Measurements from ENCODE around the gene ZBTB8OS. TPM values are rescaled to one million over a fixed set of nuclear protein-coding genes. Genes with fewer than 3 reads are reported as not detected.
"Not testable (repeated sequence)": the region's sequence is repeated elsewhere in the genome, so short reads cannot be mapped to it uniquely, and the experiment has no call there.

The ZBTB8OS gene
- total and polyA plus RNA-seq, 9 donors = 20.1 to 37.0 (median 25.5) TPM

DNA sequence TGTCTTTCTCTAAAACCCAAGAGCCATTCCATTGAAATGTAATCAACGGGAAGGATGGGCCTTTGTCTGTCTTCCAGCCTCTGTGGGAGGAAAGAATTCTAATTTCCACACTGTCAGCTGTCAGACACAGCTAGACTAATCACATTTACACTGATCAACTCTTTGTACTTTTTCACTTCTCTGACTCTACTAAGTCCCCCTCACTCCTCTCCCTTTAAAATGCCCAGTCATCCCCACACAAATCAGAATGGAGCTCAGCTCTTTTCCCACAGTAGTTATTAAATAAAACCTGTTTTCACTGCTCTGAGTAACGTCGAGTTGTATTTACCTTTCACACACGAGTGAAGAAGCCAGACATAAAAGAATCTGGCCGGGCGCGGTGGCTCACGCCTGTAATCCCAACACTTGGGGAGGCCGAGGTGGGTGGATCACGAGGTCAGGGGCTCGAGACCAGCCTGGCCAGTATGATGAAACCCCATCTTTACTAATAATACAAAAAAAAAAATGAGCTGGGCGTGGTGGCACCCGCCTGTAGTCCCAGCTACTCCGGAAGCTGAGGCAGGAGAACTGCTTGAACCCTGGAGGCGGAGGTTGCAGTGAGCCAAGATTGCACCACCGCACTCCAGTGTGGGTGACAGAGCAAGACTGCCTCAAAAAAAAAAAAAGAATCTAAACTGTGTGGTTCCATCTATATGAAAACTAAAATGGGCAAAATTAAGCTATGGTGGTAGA lies 13.3 kb downstream of the ZBTB8OS start:
- Histone ChIP-seq H3K9me3 (no peaks in the 10 kb centered on the region), H3K4me3 (no peak overlapping the region), H3K27me3 (no peaks in the 10 kb centered on the region), H3K36me3 (no peaks in the 10 kb centered on the region), H3K4me1 (ENCODE audit: insufficient read depth) (no peaks in the 10 kb centered on the region), H3K27ac (no peak overlapping the region)
- no peak for DNase-seq
- TF ChIP-seq POLR2A (IDR thresholded peaks at IDR 0.05) (no peak), EP300 (IDR thresholded peaks at IDR 0.05) (no peak)
- TF ChIP-seq, protein P1, sequence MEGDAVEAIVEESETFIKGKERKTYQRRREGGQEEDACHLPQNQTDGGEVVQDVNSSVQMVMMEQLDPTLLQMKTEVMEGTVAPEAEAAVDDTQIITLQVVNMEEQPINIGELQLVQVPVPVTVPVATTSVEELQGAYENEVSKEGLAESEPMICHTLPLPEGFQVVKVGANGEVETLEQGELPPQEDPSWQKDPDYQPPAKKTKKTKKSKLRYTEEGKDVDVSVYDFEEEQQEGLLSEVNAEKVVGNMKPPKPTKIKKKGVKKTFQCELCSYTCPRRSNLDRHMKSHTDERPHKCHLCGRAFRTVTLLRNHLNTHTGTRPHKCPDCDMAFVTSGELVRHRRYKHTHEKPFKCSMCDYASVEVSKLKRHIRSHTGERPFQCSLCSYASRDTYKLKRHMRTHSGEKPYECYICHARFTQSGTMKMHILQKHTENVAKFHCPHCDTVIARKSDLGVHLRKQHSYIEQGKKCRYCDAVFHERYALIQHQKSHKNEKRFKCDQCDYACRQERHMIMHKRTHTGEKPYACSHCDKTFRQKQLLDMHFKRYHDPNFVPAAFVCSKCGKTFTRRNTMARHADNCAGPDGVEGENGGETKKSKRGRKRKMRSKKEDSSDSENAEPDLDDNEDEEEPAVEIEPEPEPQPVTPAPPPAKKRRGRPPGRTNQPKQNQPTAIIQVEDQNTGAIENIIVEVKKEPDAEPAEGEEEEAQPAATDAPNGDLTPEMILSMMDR (IDR thresholded peaks at IDR 0.05) = no peak
- WGBS, 3 donors = 88 to 93% (median 89%) methylated on average over 16 of the region's 16 CpGs
- intact Hi-C loops (cut with DNase I) = no loop called here

- DNase-seq = no peak
- no peak for TF ChIP-seq POLR2A (IDR thresholded peaks at IDR 0.05)
- Histone ChIP-seq H3K9me3 (no peaks in the 10 kb centered on the region), H3K4me1 (ENCODE audit: insufficient read depth) (no peaks in the 10 kb centered on the region), H3K27ac (no peak overlapping the region), H3K27me3 (no peaks in the 10 kb centered on the region), H3K4me3 (no peak overlapping the region), H3K36me3 (no peaks in the 10 kb centered on the region)
- intact Hi-C loops (cut with DNase I) = no loop called here
- 95 to 99% (median 97%) methylated on average over 8 of the region's 8 CpGs for WGBS, 3 donors
Measured at GRCh38 chr1:32635508-32636277, 14.7 kb downstream of the ZBTB8OS start.

DNA sequence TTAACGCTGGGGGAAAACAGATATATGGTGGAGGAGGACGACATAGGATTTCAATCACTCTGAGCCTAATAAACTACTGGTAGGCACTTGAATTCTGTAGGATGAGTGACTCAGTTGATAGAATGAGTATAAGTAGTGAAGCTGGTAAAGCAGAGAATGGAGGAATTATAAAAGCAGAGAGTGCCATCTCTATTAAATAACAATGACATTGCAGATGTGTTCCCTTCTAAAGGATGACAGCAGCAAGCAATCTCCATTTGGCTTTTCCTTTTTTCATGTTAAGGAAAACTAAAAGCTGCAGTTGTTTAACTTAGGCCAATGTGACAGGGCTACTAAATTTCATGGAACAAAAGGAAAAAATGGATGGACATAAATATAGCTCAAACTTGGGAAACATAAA lies 17.5 kb downstream of the ZBTB8OS start:
- no peaks in the 10 kb centered on the region for H3K4me1 ChIP-seq (ENCODE audit: insufficient read depth)
- TF ChIP-seq EP300 (IDR thresholded peaks at IDR 0.05) (no peak), POLR2A (IDR thresholded peaks at IDR 0.05) (no peak)
- TF ChIP-seq, protein P1 (IDR thresholded peaks at IDR 0.05) = no peak
- intact Hi-C loops (cut with DNase I) = no loop called here
- H3K36me3 ChIP-seq = no peaks in the 10 kb centered on the region
- H3K4me3 ChIP-seq = no peak overlapping the region
- H3K27ac ChIP-seq = no peak overlapping the region
- H3K9me3 ChIP-seq = no peaks in the 10 kb centered on the region
- 69 to 82% (median 72%) methylated on average over 2 of the region's 2 CpGs for WGBS, 3 donors
- H3K27me3 ChIP-seq = no peaks in the 10 kb centered on the region
- DNase-seq = no peak

- DNase-seq; H3K36me3 ChIP-seq; intact Hi-C loops (cut with DNase I); H3K4me3 ChIP-seq; H3K27ac ChIP-seq; H3K27me3 ChIP-seq; H3K4me1 ChIP-seq (ENCODE audit: insufficient read depth); H3K9me3 ChIP-seq: not testable (repeated sequence)
- WGBS, 3 donors = 92 to 99% (median 95%) methylated on average over 4 of the region's 4 CpGs
Measured at GRCh38 chr1:32630173-32630572, 20.2 kb downstream of the ZBTB8OS start.

DNA sequence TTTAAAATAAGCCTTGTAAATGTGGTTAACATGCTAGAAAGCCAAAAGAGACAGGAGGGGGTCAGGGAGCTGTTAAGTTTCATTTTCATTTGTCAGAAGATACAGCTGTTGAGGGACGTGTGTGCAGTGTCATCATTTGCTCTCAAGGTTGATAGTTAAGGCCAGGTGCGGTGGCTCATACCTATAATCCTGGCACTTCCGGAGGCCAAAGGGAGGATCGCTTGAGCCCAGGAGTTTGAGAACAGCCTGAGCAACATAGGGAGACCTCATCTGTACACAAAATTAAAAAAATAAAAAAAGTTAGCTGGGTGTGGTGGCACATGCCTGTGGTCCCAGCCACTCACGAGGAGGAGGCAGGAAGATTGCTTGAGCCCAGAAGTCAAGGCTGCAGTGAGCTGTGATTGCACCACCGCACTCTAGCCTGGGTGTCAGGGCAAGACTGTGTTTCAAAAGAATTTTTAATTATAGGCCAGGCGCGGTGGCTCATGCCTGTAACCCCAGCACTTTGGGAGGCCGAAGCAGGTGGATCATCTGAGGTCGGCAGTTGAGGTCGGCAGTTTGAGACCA lies 22.7 kb downstream of the ZBTB8OS start:
- Histone ChIP-seq H3K9me3 (no peaks in the 10 kb centered on the region), H3K36me3 (no peaks in the 10 kb centered on the region), H3K27me3 (no peaks in the 10 kb centered on the region), H3K4me3 (no peak overlapping the region), H3K4me1 (ENCODE audit: insufficient read depth) (no peaks in the 10 kb centered on the region), H3K27ac (no peak overlapping the region)
- TF ChIP-seq POLR2A (IDR thresholded peaks at IDR 0.05) = no peak
- no peak for TF ChIP-seq EP300 (IDR thresholded peaks at IDR 0.05)
- TF ChIP-seq, protein P1 (IDR thresholded peaks at IDR 0.05) = no peak
- intact Hi-C loops (cut with DNase I) = loop anchor here in 1 of 4 donors (10.0 kb wide), 2 partner anchors 113 to 183 kb away; no protein-coding TSS in a partner anchor
- no peak for DNase-seq
- 78 to 85% (median 78%) methylated on average over 11 of the region's 11 CpGs for WGBS, 3 donors

Data from ovary (tissue), 9 donors.